Fibroblast of villous mesenchyme (primary cell): ENCODE measurements around the gene KRTAP10-12. TPM values are rescaled to one million over a fixed set of nuclear protein-coding genes. Genes with fewer than 3 reads are reported as not detected.

Source experiments
- DNase-seq: peaks from one replicate; pipeline ENCODE4 v3.0.0-alpha.2; 2010; ENCODE audit warnings: low read depth
- H3K4me3 ChIP-seq: 2 replicates; pipeline ENCODE4 v1.5.1; 2011; ENCODE audit warnings: low read depth, mild to moderate bottlenecking, low read length
- CTCF ChIP-seq: IDR thresholded peaks from 2 replicates; pipeline ENCODE4 v1.5.1; 2012; ENCODE audit warnings: low read depth, mild to moderate bottlenecking, low read length; ENCODE audit not compliant: insufficient read depth
- total RNA-seq: library from RNA; depleted of rRNA; stranded (reverse); fragments of >200 nt; gene quantifications from 2 replicates; pipeline ENCODE4 v1.2.3, GENCODE V29; 2012

Gene KRTAP10-12
- total RNA-seq, 1 donor, result not detected

GRCh38 chr21:44701023-44701400, 4.0 kb downstream of the KRTAP10-12 start:
- DNase-seq, result no peak
- TF ChIP-seq CTCF, result no peak
- H3K4me3 ChIP-seq, result no peak overlapping the region

GRCh38 chr21:44701541-44701940, 4.6 kb downstream of the KRTAP10-12 start:
- no peak for TF ChIP-seq CTCF
- no peak for DNase-seq
- no peak overlapping the region for H3K4me3 ChIP-seq

- no peak for DNase-seq
- TF ChIP-seq CTCF, result no peak
- H3K4me3 ChIP-seq, result no peak overlapping the region
Observed at GRCh38 chr21:44702111-44702972, 5.4 kb downstream of the KRTAP10-12 start.

GRCh38 chr21:44702973-44703730, 6.2 kb downstream of the KRTAP10-12 start:
- no peak overlapping the region for H3K4me3 ChIP-seq
- DNase-seq, result no peak
- no peak for TF ChIP-seq CTCF

- no peak for DNase-seq
- no peak overlapping the region for H3K4me3 ChIP-seq
- TF ChIP-seq CTCF, result no peak
Observed at GRCh38 chr21:44703731-44704635, 7.0 kb downstream of the KRTAP10-12 start.

GRCh38 chr21:44704636-44705001, 7.6 kb downstream of the KRTAP10-12 start:
- TF ChIP-seq CTCF, result no peak
- no peak for DNase-seq

More at GRCh38 chr21:44704636-44705001, 7.6 kb downstream of the KRTAP10-12 start:
- no peak overlapping the region for H3K4me3 ChIP-seq
